DOHH2 (cell line): ENCODE measurements around the gene PLEKHJ1.
"Not testable (repeated sequence)": the region's sequence is repeated elsewhere in the genome, so short reads cannot be mapped to it uniquely, and the experiment has no call there.

Source experiments
- H3F3A ChIP-seq: fragments of 200-600 bp; sonication (generic), shearing (Covaris generic); 2 replicates; pipeline ENCODE4 v1.6.0; 2016; ENCODE audit warnings: antibody characterized with exemption, mild to moderate bottlenecking; ENCODE audit not compliant: control insufficient read depth, insufficient read depth
- H3K27ac ChIP-seq: fragments of 200-600 bp; sonication (generic); 2 replicates; pipeline ENCODE4 v1.5.1; 2014; ENCODE audit warnings: low read depth, mild to moderate bottlenecking, low read length, moderate library complexity
- H3K27me3 ChIP-seq: fragments of 200-600 bp; sonication (generic); 2 replicates; pipeline ENCODE4 v1.6.1; 2014; ENCODE audit warnings: mild to moderate bottlenecking, low read length, mixed read lengths; ENCODE audit not compliant: control insufficient read depth
- H3K36me3 ChIP-seq: fragments of 200-600 bp; sonication (generic); 2 replicates; pipeline ENCODE4 v1.6.1; 2014; ENCODE audit warnings: mild to moderate bottlenecking, low read length, moderate library complexity, mixed read lengths; ENCODE audit not compliant: control insufficient read depth
- H3K4me1 ChIP-seq: fragments of 200-600 bp; sonication (generic); 2 replicates; pipeline ENCODE4 v1.6.1; 2014; ENCODE audit warnings: mild to moderate bottlenecking, low read length, mixed read lengths; ENCODE audit not compliant: control insufficient read depth
- H3K4me2 ChIP-seq: fragments of 200-600 bp; sonication (generic); 2 replicates; pipeline ENCODE4 v1.6.0; 2014; ENCODE audit warnings: mild to moderate bottlenecking, low read length, moderate library complexity
- H3K4me3 ChIP-seq: fragments of 200-600 bp; sonication (generic); 2 replicates; pipeline ENCODE4 v1.5.1; 2014; ENCODE audit warnings: mild to moderate bottlenecking, low read length, mixed read lengths
- H3K79me2 ChIP-seq: fragments of 200-600 bp; sonication (generic); 2 replicates; pipeline ENCODE4 v1.6.1; 2014; ENCODE audit warnings: mild to moderate bottlenecking, low read length, mixed read lengths; ENCODE audit not compliant: control insufficient read depth
- H3K9me2 ChIP-seq: fragments of 200-600 bp; sonication (generic); replicated peaks from 2 replicates; pipeline ENCODE4 v1.6.1; 2014; ENCODE audit warnings: mild to moderate bottlenecking, low read length, mixed read lengths; ENCODE audit not compliant: control insufficient read depth
- H3K9me3 ChIP-seq: fragments of 200-600 bp; sonication (generic); 2 replicates; pipeline ENCODE4 v1.6.1; 2014; ENCODE audit warnings: antibody characterized with exemption, low read length, mixed read lengths; ENCODE audit not compliant: control insufficient read depth, insufficient read depth
- H4K20me1 ChIP-seq: fragments of 200-600 bp; sonication (generic); 2 replicates; pipeline ENCODE4 v1.6.0; 2014; ENCODE audit warnings: low read depth, mild to moderate bottlenecking, antibody characterized with exemption, low read length, moderate library complexity; ENCODE audit not compliant: control insufficient read depth, insufficient read depth
- CTCF ChIP-seq: fragments of 200-600 bp; sonication (generic); IDR thresholded peaks from one replicate; pipeline ENCODE4 v1.5.1; 2014; ENCODE audit warnings: antibody characterized with exemption, mild to moderate bottlenecking, low read depth, low read length; ENCODE audit not compliant: poor library complexity, severe bottlenecking
- EZH2phosphoT487 ChIP-seq: fragments of 200-600 bp; sonication (generic); IDR thresholded peaks from 2 replicates; pipeline ENCODE4 v1.6.1; 2017; ENCODE audit warnings: borderline replicate concordance, mild to moderate bottlenecking, antibody characterized with exemption, low read length, moderate library complexity, mixed read lengths

The PLEKHJ1 gene

GRCh38 chr19:2282062-2282861 is 46.1 kb upstream of the PLEKHJ1 start, which contains the start of gene PEAK3:
PEAK3 (minus strand) TSS chr19:2282175; CDS start chr19:2280931, 1,244 bp downstream.
- Histone ChIP-seq H3K79me2 (no peaks in the 10 kb centered on the region), H3K36me3 (no peaks in the 10 kb centered on the region), H3K9me2 (no peaks in the 10 kb centered on the region), H3F3A (peaks cover 5% of the 10 kb centered on the region; the same call in 1 of the 2 replicates), H3K4me1 (peaks cover 17% of the 10 kb centered on the region), H3K4me2 (peak within 1 kb of the TSS; percentile 50), H3K4me3 (peak within 1 kb of the TSS; percentile 38), H4K20me1 (no peaks in the 10 kb centered on the region), H3K27me3 (peaks cover 13% of the 10 kb centered on the region), H3K9me3 (no peaks in the 10 kb centered on the region), H3K27ac (no peak within 1 kb of the TSS)
- TF ChIP-seq CTCF (no peak), EZH2phosphoT487 (no peak)

- H3K36me3 ChIP-seq, H3F3A ChIP-seq, H3K79me2 ChIP-seq, H3K9me2 ChIP-seq, H3K27ac ChIP-seq, H3K9me3 ChIP-seq, H4K20me1 ChIP-seq: not testable (repeated sequence)
- peaks cover 16% of the 10 kb centered on the region for H3K4me1 ChIP-seq
- H3K27me3 ChIP-seq, result peaks cover 13% of the 10 kb centered on the region
- H3K4me2 ChIP-seq, result peak overlapping the region; percentile 50
- H3K4me3 ChIP-seq, result peak overlapping the region; percentile 38; the same call in 1 of the 2 replicates
Observed at GRCh38 chr19:2281265-2282061, 45.3 kb upstream of the PLEKHJ1 start.

- Histone ChIP-seq H3K4me2 (no peak overlapping the region), H4K20me1 (no peaks in the 10 kb centered on the region), H3K27me3 (peaks cover 13% of the 10 kb centered on the region), H3K9me2 (no peaks in the 10 kb centered on the region), H3K4me1 (peaks cover 16% of the 10 kb centered on the region), H3K4me3 (no peak overlapping the region), H3K27ac (no peak overlapping the region), H3K79me2 (no peaks in the 10 kb centered on the region), H3K9me3 (no peaks in the 10 kb centered on the region), H3K36me3 (no peaks in the 10 kb centered on the region; the same call in 1 of the 2 replicates), H3F3A (peaks cover 10% of the 10 kb centered on the region; the same call in 1 of the 2 replicates)
- TF ChIP-seq CTCF (no peak), EZH2phosphoT487 (no peak)
Observed at GRCh38 chr19:2280633-2281264, 44.6 kb upstream of the PLEKHJ1 start.
